Measurements from ENCODE around the gene UMPS. TPM values are rescaled to one million over a fixed set of nuclear protein-coding genes. Genes with fewer than 3 reads are reported as not detected.
"Not testable (repeated sequence)": the region's sequence is repeated elsewhere in the genome, so short reads cannot be mapped to it uniquely, and the experiment has no call there.

Gene UMPS
- total RNA-seq, 2 experiments from 2014 or later, result 88.6 to 94.0 TPM

DNA sequence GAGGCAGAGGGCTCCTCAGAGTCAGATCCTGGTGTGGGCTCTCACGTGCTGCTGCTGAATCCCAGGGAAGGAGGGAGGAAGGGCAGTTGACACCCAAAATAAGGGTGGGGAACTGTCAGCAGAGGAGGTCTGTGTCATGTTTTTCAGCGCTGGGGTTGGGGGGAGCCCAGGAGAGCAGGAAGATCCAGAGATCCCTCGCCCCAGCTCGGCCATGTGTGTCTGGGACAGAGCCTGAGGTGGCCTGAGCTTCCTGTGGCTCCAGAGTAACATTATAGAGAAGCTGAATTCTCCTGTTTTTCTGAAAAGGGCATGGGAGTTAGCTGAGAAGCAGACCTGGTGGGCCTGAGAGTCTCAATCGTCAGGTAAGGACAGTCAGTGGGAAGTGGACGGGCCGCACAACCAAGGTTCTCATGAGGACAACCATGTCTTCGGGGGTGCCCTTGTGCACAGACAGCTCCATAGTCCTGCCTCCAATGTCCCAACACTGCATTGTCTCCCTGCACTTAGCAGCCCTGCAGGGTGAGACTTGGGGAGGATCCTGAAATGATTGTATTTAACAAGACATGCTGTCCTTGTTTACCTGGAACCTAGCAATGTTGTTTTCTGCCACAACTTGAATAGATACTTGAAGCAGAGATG is 18.4 kb downstream of the UMPS start:
- no peak for DNase-seq

DNA sequence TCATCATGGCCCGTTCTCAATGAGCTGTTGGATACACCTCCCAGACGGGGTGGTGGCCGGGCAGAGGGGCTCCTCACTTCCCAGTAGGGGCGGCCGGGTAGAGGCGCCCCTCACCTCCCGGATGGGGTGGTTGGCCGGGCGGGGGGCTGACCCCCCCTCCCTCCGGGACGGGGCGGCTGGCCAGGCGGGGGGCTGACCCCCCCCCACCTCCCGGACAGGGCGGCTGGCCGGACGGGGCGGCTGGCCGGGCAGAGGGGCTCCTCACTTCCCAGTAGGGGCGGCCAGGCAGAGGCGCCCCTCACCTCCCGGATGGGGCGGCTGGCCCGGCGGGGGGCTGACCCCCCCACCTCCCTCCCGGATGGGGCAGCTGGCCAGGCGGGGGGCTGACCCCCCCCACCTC is 19.6 kb downstream of the UMPS start:
- not testable (repeated sequence) for H3K4me1 Mint-ChIP-seq, H3K27ac Mint-ChIP-seq, H3K9me3 Mint-ChIP-seq, DNase-seq, H3K36me3 Mint-ChIP-seq, H3K27me3 Mint-ChIP-seq, H3K4me3 Mint-ChIP-seq

More for the DNA sequence above, 18.4 kb downstream of the UMPS start:
- Mint-ChIP-seq H3K36me3 (peaks cover 5% of the 10 kb centered on the region), H3K27ac (no peak overlapping the region), H3K9me3 (no peaks in the 10 kb centered on the region), H3K4me3 (no peak overlapping the region), H3K4me1 (peaks cover 2% of the 10 kb centered on the region), H3K27me3 (no peaks in the 10 kb centered on the region)

DNA sequence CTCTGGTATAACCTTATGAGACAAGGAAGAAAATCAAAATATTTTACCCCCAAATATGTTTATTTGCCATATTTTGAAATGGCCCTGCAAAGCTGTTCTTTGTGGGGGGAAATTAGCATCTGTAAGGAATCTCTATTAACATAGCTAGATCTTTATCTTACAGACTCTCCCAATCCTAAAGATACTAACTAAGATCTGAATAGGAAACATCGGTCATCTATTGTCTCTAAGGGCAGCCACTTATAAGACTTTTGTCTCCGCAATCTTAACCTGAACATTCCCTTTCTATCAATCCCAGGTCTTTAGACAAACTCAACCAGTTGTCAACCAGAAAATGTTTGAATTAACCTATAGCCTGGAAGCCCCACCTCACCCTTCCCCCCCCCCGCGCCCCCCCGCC is 21.2 kb downstream of the UMPS start:
- no peaks in the 10 kb centered on the region for H3K9me3 Mint-ChIP-seq
- H3K27me3 Mint-ChIP-seq, result peaks cover 3% of the 10 kb centered on the region
- DNase-seq, result no peak
- no peak overlapping the region for H3K27ac Mint-ChIP-seq
- H3K4me1 Mint-ChIP-seq, result no peaks in the 10 kb centered on the region
- peaks cover 2% of the 10 kb centered on the region for H3K36me3 Mint-ChIP-seq
- H3K4me3 Mint-ChIP-seq, result no peak overlapping the region

DNA sequence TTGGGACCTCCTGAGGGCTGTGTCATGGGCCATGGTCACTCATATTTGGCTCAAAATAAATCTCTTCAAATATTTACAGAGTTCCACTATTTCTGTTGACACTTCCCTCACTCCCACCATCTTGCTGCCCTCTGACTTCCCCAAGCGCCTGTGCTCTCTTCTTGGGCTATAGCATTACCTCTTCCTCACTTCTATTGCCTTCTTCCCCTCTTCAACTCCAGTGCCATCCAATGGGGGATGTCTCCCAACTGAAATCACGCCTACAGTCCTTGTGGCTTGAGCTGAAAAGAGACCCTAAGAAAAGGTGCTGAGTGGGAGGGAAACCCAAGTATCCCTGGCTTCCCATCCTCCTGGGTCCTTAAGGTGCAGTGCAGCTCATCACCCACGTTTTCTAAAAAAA is 21.8 kb downstream of the UMPS start:
- Mint-ChIP-seq H3K4me3 (no peak overlapping the region), H3K4me1 (no peaks in the 10 kb centered on the region), H3K27ac (no peak overlapping the region), H3K36me3 (peaks cover 2% of the 10 kb centered on the region), H3K9me3 (no peaks in the 10 kb centered on the region), H3K27me3 (peaks cover 7% of the 10 kb centered on the region)
- DNase-seq, result no peak

- not testable (repeated sequence) for H3K27ac Mint-ChIP-seq, DNase-seq, H3K36me3 Mint-ChIP-seq, H3K4me3 Mint-ChIP-seq, H3K9me3 Mint-ChIP-seq
- H3K27me3 Mint-ChIP-seq, result peaks cover 19% of the 10 kb centered on the region
- peaks cover 13% of the 10 kb centered on the region for H3K4me1 Mint-ChIP-seq
These were observed 27.7 kb downstream of the UMPS start for GRCh38 chr3:124757926-124758325.

- Mint-ChIP-seq H3K36me3 (no peaks in the 10 kb centered on the region), H3K4me3 (no peak overlapping the region), H3K27me3 (peaks cover 19% of the 10 kb centered on the region), H3K9me3 (no peaks in the 10 kb centered on the region), H3K27ac (no peak overlapping the region), H3K4me1 (peaks cover 13% of the 10 kb centered on the region)
- no peak for DNase-seq
These were observed 28.8 kb downstream of the UMPS start for GRCh38 chr3:124758851-124759635.

DNA sequence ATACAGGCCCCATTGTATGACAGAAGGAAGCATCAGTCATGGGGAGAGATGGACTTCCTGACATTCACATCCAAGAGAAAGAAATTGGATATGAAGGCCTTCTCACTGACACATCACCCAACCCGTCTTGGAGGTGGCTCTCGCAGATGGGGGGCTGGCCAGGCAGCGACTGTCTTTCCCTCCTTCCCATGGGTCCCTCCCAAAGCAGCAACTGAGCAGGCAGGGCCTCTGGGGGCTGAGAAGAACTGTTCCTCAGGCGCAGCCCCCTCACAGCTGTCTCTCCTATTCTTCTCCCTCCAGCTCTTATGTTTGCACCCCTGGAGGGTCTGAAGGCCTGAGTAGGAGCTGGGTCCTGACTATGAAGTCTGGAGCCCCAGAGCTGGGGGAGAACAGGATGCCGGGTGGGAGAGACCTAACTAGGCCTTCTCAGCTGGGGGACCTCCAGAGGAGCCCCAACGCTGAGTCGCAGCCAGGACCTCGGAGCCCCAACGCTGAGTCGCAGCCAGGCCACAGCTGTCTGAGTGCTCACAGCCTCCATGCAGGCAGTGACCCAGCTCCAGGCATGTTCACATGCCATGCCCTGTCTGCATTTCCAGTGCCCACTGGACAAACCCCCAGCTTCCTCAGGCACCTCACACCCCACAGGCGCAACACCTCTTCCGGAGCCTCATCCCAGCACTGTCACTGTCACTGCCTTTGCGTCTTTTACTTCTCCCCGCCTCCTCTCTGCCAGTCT is 29.6 kb downstream of the UMPS start:
- no peak for DNase-seq
- Mint-ChIP-seq H3K4me3 (no peak overlapping the region), H3K27me3 (peaks cover 19% of the 10 kb centered on the region), H3K36me3 (no peaks in the 10 kb centered on the region), H3K27ac (no peak overlapping the region), H3K9me3 (no peaks in the 10 kb centered on the region), H3K4me1 (peaks cover 13% of the 10 kb centered on the region)

GRCh38 chr3:124760601-124761000 is 30.3 kb downstream of the UMPS start:
- no peak for DNase-seq
- H3K4me1 Mint-ChIP-seq, result peaks cover 13% of the 10 kb centered on the region
- no peaks in the 10 kb centered on the region for H3K9me3 Mint-ChIP-seq
- H3K36me3 Mint-ChIP-seq, result no peaks in the 10 kb centered on the region
- no peak overlapping the region for H3K4me3 Mint-ChIP-seq
- peaks cover 19% of the 10 kb centered on the region for H3K27me3 Mint-ChIP-seq
- no peak overlapping the region for H3K27ac Mint-ChIP-seq

DNA sequence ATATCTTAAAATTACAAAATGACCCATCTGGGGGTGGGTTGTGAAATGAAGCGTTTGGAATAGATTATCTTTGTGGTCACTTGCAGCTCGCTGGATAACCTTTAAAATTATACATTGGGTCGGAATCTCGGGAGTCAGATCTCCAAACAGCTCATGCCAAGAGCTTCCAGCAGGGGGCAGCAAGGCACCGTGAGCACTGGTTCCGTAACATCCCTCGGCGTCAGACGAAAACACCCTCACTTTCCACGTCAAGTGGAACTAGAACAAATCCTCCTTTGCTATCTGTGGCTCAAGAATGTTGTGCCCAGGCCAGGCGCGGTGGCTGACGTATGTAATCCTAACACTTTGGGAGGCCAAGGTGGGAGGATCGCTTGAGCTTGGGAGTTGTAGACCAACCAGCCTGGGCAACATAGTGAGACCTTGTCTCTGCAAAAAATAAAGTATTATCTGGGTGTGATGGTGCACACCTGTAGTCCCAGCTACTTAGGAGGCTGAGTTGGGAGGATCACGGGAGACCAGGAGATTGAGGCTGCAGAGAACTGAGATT is 31.1 kb downstream of the UMPS start:
- Mint-ChIP-seq H3K4me3 (peak overlapping the region; percentile 54), H3K4me1 (peaks cover 13% of the 10 kb centered on the region), H3K9me3 (no peaks in the 10 kb centered on the region), H3K27ac (no peak overlapping the region), H3K27me3 (peaks cover 18% of the 10 kb centered on the region), H3K36me3 (no peaks in the 10 kb centered on the region)
- DNase-seq, result peak; percentile 65

DNA sequence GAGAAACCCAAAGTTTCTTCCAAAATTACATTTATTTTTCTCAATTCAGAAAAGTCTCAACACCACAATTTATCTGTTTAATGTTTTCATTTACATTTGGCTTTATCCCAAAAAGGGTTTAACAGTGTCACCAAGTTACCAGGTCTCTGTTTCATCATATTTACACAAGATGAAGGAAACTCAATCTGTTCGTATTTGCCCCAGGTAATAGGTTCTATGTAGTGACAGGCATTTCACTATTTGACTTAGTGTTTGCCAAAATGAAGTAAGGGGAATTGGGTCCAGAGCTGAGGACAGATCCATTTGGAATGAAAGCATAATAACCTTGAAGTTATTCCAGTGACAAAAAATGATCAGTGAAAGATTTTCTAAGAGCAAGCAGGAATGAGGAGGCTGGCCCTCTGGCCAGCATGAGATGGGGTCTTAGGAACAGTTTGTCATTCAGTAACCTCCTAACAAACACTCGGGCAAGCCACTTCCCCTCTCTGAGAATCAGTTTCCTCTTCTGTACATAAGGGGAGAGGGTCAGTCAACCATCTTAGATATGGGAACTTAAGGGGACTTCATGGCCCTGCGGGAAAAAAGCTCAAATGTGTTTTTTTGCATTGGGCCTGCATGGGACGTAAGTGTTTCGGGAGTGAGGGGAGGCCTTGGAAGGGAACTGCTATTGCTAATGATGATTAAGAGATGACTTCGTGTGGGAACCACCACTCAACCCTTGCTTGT is 31.8 kb downstream of the UMPS start:
- Mint-ChIP-seq H3K4me1 (peaks cover 13% of the 10 kb centered on the region), H3K27ac (no peak overlapping the region), H3K9me3 (no peaks in the 10 kb centered on the region), H3K36me3 (no peaks in the 10 kb centered on the region), H3K27me3 (peaks cover 12% of the 10 kb centered on the region), H3K4me3 (no peak overlapping the region)
- no peak for DNase-seq

DNA sequence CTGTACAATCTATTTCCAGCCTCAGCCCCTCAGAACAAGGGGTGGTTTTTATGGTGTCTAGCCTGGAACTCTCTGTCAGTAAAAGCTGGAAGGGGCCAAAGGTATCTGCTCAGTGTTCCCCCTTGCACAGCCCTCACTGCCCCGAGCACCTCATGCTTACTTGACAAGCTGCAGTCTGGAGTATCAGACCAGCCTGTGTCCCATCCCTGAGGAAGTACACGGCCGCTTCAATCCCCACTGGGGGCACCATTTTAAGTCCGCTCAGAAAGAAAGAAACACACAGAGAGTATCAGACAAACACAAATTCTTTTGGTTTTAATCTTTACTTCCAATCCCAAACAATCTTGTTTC is 32.4 kb downstream of the UMPS start:
- H3K4me1 Mint-ChIP-seq, result peaks cover 13% of the 10 kb centered on the region
- H3K9me3 Mint-ChIP-seq, result no peaks in the 10 kb centered on the region
- H3K27me3 Mint-ChIP-seq, result peaks cover 12% of the 10 kb centered on the region
- H3K4me3 Mint-ChIP-seq, result no peak overlapping the region
- H3K27ac Mint-ChIP-seq, result no peak overlapping the region
- no peaks in the 10 kb centered on the region for H3K36me3 Mint-ChIP-seq
- DNase-seq, result no peak

DNA sequence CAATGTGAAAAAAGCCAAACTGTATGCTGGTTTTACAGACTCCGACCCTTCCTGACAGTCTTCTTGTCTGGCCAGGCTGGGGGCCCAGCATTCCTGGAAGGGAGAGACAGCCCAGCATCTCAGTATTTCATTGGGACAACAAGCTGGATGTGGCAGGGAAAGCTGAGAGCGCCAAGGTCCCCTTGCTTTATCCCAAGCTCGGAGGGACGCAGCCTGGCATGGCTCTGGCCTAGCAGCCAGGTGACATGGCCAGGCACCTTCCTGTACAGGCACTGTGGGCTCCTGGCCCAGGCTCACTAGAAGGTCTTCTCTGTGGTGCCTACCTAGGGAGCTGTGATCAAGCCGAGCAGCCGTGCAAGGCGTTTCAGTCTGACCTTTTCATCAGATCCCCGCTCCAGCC is 33.0 kb downstream of the UMPS start:
- Mint-ChIP-seq H3K36me3 (no peaks in the 10 kb centered on the region), H3K27me3 (peaks cover 12% of the 10 kb centered on the region), H3K9me3 (no peaks in the 10 kb centered on the region), H3K4me3 (no peak overlapping the region), H3K4me1 (peaks cover 13% of the 10 kb centered on the region), H3K27ac (no peak overlapping the region)
- no peak for DNase-seq

GRCh38 chr3:124763644-124764358 is 33.5 kb downstream of the UMPS start:
- no peaks in the 10 kb centered on the region for H3K36me3 Mint-ChIP-seq
- DNase-seq, result no peak
- H3K4me3 Mint-ChIP-seq, result no peak overlapping the region
- H3K4me1 Mint-ChIP-seq, result peaks cover 10% of the 10 kb centered on the region
- no peaks in the 10 kb centered on the region for H3K9me3 Mint-ChIP-seq
- peaks cover 12% of the 10 kb centered on the region for H3K27me3 Mint-ChIP-seq
- H3K27ac Mint-ChIP-seq, result no peak overlapping the region

GRCh38 chr3:124764746-124765145 is 34.5 kb downstream of the UMPS start:
- H3K4me3 Mint-ChIP-seq, result no peak overlapping the region
- DNase-seq, result no peak
- H3K27ac Mint-ChIP-seq, result no peak overlapping the region
- no peaks in the 10 kb centered on the region for H3K9me3 Mint-ChIP-seq
- peaks cover 6% of the 10 kb centered on the region for H3K4me1 Mint-ChIP-seq
- H3K36me3 Mint-ChIP-seq, result no peaks in the 10 kb centered on the region
- H3K27me3 Mint-ChIP-seq, result peaks cover 12% of the 10 kb centered on the region
